ENCODE measurements around the gene CHPT1.

Gene CHPT1

GRCh38 chr12:101768781-101769180 lies 71.3 kb downstream of the CHPT1 start:
- no peak for DNase-seq

GRCh38 chr12:101769865-101770264 lies 72.4 kb downstream of the CHPT1 start:
- DNase-seq = no peak

- no peak for DNase-seq
Observed at GRCh38 chr12:101772012-101772775, 74.8 kb downstream of the CHPT1 start.

- peak; percentile 27 for DNase-seq
Observed at GRCh38 chr12:101773650-101774162, 76.3 kb downstream of the CHPT1 start.

- DNase-seq = no peak
Observed at GRCh38 chr12:101775816-101776215, 78.4 kb downstream of the CHPT1 start.

- DNase-seq = no peak
Observed at GRCh38 chr12:101777485-101777884, 80.0 kb downstream of the CHPT1 start.

- no peak for DNase-seq
Observed at GRCh38 chr12:101777978-101778377, 80.5 kb downstream of the CHPT1 start.
